OCI-LY7 (cell line): Measurements from ENCODE around the gene TRAF5. TPM values are rescaled to one million over a fixed set of nuclear protein-coding genes. Genes with fewer than 3 reads are reported as not detected.

Experiments used
- BruUV-seq: library from RNA; stranded (reverse); fragments of 400-500 nt; replicated peaks from 2 replicates; lab custom pipeline; 2021; lab: Mats Ljungman, UMichigan
- CTCF ChIA-PET: fragments of 300-600 bp; sonication (Branson Sonifier 250); formaldehyde crosslinking; loops from one replicate; lab custom pipeline; 2022; ENCODE audit warnings: antibody characterized with exemption; ENCODE audit not compliant: unreplicated experiment; lab: Charles Lee
- POLR2A ChIA-PET: fragments of 300-600 bp; sonication (Branson Sonifier 250); formaldehyde crosslinking; loops from one replicate; lab custom pipeline; 2022; ENCODE audit warnings: antibody characterized with exemption; lab: Charles Lee
- DNase-seq: peaks from one replicate; pipeline ENCODE4 v3.0.0-alpha.2; 2015; ENCODE audit warnings: low spot score
- H2AFZ ChIP-seq: fragments of 200-600 bp; sonication (generic), shearing (Covaris generic); 2 replicates; pipeline ENCODE4 v1.6.1; 2014; ENCODE audit warnings: mild to moderate bottlenecking, antibody characterized with exemption, low read length, moderate library complexity
- H3K27ac ChIP-seq: fragments of 200-600 bp; sonication (generic); 2 replicates; pipeline ENCODE4 v1.5.1; 2014; ENCODE audit warnings: mixed run types, low read depth, mild to moderate bottlenecking, moderate library complexity, low read length, inconsistent platforms; ENCODE audit not compliant: poor library complexity, severe bottlenecking
- H3K36me3 ChIP-seq: fragments of 200-600 bp; sonication (generic); 2 replicates; pipeline ENCODE4 v1.6.1; 2014; ENCODE audit warnings: mild to moderate bottlenecking, antibody characterized with exemption, low read length, moderate library complexity, mixed read lengths; ENCODE audit not compliant: insufficient read depth
- H3K4me1 ChIP-seq: fragments of 200-600 bp; sonication (generic); 2 replicates; pipeline ENCODE4 v1.5.1; 2014; ENCODE audit warnings: mild to moderate bottlenecking, low read length; ENCODE audit not compliant: insufficient read depth, poor library complexity, severe bottlenecking
- H3K4me2 ChIP-seq: fragments of 200-600 bp; sonication (generic); 2 replicates; pipeline ENCODE4 v1.6.1; 2014; ENCODE audit warnings: mild to moderate bottlenecking, low read length
- H3K4me3 ChIP-seq: fragments of 200-600 bp; sonication (generic); 2 replicates; pipeline ENCODE4 v1.5.1; 2014; ENCODE audit warnings: mild to moderate bottlenecking, low read depth, low read length; ENCODE audit not compliant: poor library complexity, severe bottlenecking
- H3K79me2 ChIP-seq: fragments of 200-600 bp; sonication (generic); 2 replicates; pipeline ENCODE4 v1.6.1; 2016; ENCODE audit warnings: low read depth, mild to moderate bottlenecking, low read length, moderate library complexity, mixed read lengths; ENCODE audit not compliant: insufficient read depth
- H3K9me2 ChIP-seq: fragments of 200-600 bp; sonication (generic); 2 replicates; pipeline ENCODE4 v1.6.1; 2016; ENCODE audit warnings: mild to moderate bottlenecking, low read length, mixed read lengths; ENCODE audit not compliant: insufficient read depth
- H3K9me3 ChIP-seq: fragments of 200-600 bp; sonication (generic); 2 replicates; pipeline ENCODE4 v1.6.1; 2014; ENCODE audit warnings: mild to moderate bottlenecking, mixed run types, low read length, mixed read lengths
- H4K20me1 ChIP-seq: fragments of 200-600 bp; sonication (generic); 2 replicates; pipeline ENCODE4 v1.6.1; 2014; ENCODE audit warnings: mild to moderate bottlenecking, antibody characterized with exemption, low read length, moderate library complexity, mixed read lengths; ENCODE audit not compliant: insufficient read depth
- CTCF ChIP-seq: fragments of 200-600 bp; sonication (generic); conservative IDR thresholded peaks from 2 replicates; pipeline ENCODE4 v1.5.1; 2014; ENCODE audit warnings: mild to moderate bottlenecking, antibody characterized with exemption, low read length, moderate library complexity, mixed read lengths
- EZH2phosphoT487 ChIP-seq: fragments of 200-600 bp; sonication (generic); IDR thresholded peaks from 2 replicates; pipeline ENCODE4 v1.6.1; 2018; ENCODE audit warnings: low read depth, borderline replicate concordance, mild to moderate bottlenecking, mixed run types, antibody characterized with exemption, low read length, moderate library complexity, mixed read lengths
- intact Hi-C: fragments of 100-400 bp; cut with micrococcal nuclease; formaldehyde crosslinking; loops from one replicate; pipeline ENCODE4 v1.10.0; 2022; ENCODE audit not compliant: unreplicated experiment
- total RNA-seq, 2 experiments: library from RNA; depleted of rRNA in 1 of 2; stranded (reverse); fragments of >200 nt in 1 of 2; shearing (Covaris generic) in 1 of 2; gene quantifications; 2 replicates each; pipeline ENCODE4 v1.2.3, GENCODE V29; 2014 to 2022

Gene TRAF5
- total RNA-seq, 2 experiments from 2014 or later, result 24.2 to 54.4 TPM

- Histone ChIP-seq H4K20me1 (no peaks in the 10 kb centered on the region), H3K9me2 (no peaks in the 10 kb centered on the region), H3K79me2 (no peaks in the 10 kb centered on the region), H3K4me1 (no peaks in the 10 kb centered on the region), H3K36me3 (peaks cover 88% of the 10 kb centered on the region), H3K9me3 (no peaks in the 10 kb centered on the region), H2AFZ (no peak overlapping the region), H3K4me3 (no peak overlapping the region), H3K27ac (no peak overlapping the region), H3K4me2 (no peak overlapping the region)
- no TSS peak for BruUV-seq
- intact Hi-C loops, result no loop called here
- TF ChIP-seq CTCF, result no peak
- no peak for TF ChIP-seq EZH2phosphoT487
- ChIA-PET POLR2A (interaction anchor here (0.6 to 1.2 kb wide), 4 partner anchors 13 to 32 kb away, joined by 3 to 4 read pairs (median 4); partner anchors contain the start of gene TRAF5), CTCF (no interaction called here)
- no peak for DNase-seq
These were observed 30.2 kb upstream of the TRAF5 start for GRCh38 chr1:211296396-211296795.

DNA sequence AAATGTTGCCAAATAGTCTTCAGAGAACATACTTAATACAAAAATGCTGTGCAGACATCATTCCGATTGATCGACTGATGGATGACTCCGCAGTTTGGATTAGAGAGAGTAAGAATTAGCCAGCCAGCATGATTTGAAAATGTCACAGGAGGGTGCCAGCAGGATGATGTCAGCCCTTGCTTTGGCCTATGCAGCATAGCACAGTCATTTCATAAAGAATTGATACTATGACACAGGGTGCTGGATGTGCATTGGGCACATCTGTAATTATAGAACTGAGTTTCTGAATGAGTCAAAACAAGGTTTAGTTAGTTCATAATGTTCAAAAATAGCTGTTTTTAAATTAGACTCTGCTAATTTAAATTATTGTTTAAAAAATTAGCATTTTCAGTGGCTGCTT is 21.6 kb upstream of the TRAF5 start:
- no peak for TF ChIP-seq CTCF
- Histone ChIP-seq H3K27ac (no peak overlapping the region), H3K79me2 (no peaks in the 10 kb centered on the region), H3K4me2 (no peak overlapping the region), H3K4me1 (no peaks in the 10 kb centered on the region), H3K36me3 (peaks cover 86% of the 10 kb centered on the region), H2AFZ (no peak overlapping the region), H3K9me2 (no peaks in the 10 kb centered on the region), H4K20me1 (no peaks in the 10 kb centered on the region), H3K9me3 (no peaks in the 10 kb centered on the region), H3K4me3 (no peak overlapping the region)
- ChIA-PET POLR2A (no interaction called here), CTCF (no interaction called here)
- intact Hi-C loops, result no loop called here
- DNase-seq, result no peak
- no TSS peak for BruUV-seq

DNA sequence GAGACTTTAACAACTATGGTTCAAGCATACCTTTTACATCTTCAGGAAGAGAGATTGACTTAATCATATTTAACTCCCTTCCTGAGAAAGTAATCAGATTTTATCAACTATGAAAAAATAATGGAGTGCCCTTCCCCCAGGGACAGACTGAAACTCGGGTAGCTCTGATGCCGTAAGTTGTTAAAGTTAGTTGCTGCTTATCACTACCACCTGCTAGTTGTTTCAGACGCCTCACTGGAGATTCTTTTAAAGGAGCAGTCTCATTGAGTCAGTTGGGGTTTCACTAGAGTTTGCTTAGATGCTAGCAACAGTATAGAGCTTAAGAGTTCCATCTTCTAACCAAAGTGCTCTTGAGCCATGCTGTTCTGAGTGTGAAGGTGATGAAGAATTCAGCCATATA is 17.0 kb upstream of the TRAF5 start:
- Histone ChIP-seq H3K27ac (no peak overlapping the region), H3K4me1 (no peaks in the 10 kb centered on the region), H3K9me3 (no peaks in the 10 kb centered on the region), H3K36me3 (peaks cover 82% of the 10 kb centered on the region), H3K9me2 (no peaks in the 10 kb centered on the region), H4K20me1 (no peaks in the 10 kb centered on the region), H3K4me3 (no peak overlapping the region), H3K79me2 (no peaks in the 10 kb centered on the region), H3K4me2 (no peak overlapping the region), H2AFZ (no peak overlapping the region)
- intact Hi-C loops, result no loop called here
- POLR2A ChIA-PET, result interaction anchor here (1.0 to 1.6 kb wide), 2 partner anchors 20 to 171 kb away, joined by 3 read pairs; no protein-coding TSS in a partner anchor
- no peak for TF ChIP-seq CTCF
- no peak for TF ChIP-seq EZH2phosphoT487
- DNase-seq, result no peak
- BruUV-seq, result no TSS peak
- CTCF ChIA-PET, result no interaction called here
